Stimulated activated naive CD4-positive, alpha-beta T cell treated with Interleukin-2 at 50 U/mL for 16 hours (primary cell): Measurements from ENCODE around the gene ICE1.
"Not testable (repeated sequence)": the region's sequence is repeated elsewhere in the genome, so short reads cannot be mapped to it uniquely, and the experiment has no call there.

Source experiments
- DNase-seq: peaks from one replicate; lab custom pipeline; 2025; lab: John Stamatoyannopoulos, UW

The ICE1 gene

GRCh38 chr5:5404381-5404780 is 18.1 kb upstream of the ICE1 start:
- no peak for DNase-seq

- no peak for DNase-seq
Observed at GRCh38 chr5:5405441-5405840, 17.0 kb upstream of the ICE1 start.

GRCh38 chr5:5407924-5408323 is 14.6 kb upstream of the ICE1 start:
- no peak for DNase-seq

- DNase-seq: no peak
Observed at GRCh38 chr5:5409151-5409810, 13.2 kb upstream of the ICE1 start.

GRCh38 chr5:5413856-5414255 is 8.6 kb upstream of the ICE1 start:
- not testable (repeated sequence) for DNase-seq

- DNase-seq: no peak
Observed at GRCh38 chr5:5414999-5415398, 7.5 kb upstream of the ICE1 start.

GRCh38 chr5:5416733-5417132 is 5.7 kb upstream of the ICE1 start:
- no peak for DNase-seq

- no peak for DNase-seq
Observed at GRCh38 chr5:5418006-5418405, 4.5 kb upstream of the ICE1 start.

GRCh38 chr5:5418764-5419163 is 3.7 kb upstream of the ICE1 start:
- DNase-seq: no peak

GRCh38 chr5:5419291-5420210 is 2.9 kb upstream of the ICE1 start:
- DNase-seq: no peak

- no peak for DNase-seq
Observed at GRCh38 chr5:5420251-5420650, 2.2 kb upstream of the ICE1 start.

- DNase-seq: peak; percentile 12
Observed at GRCh38 chr5:5421149-5421960, 1.1 kb upstream of the ICE1 start.

- DNase-seq: peak; percentile 40
Observed at GRCh38 chr5:5422819-5423515, 490 bp downstream of the ICE1 start.

GRCh38 chr5:5423586-5423985 is 1.1 kb downstream of the ICE1 start:
- DNase-seq: no peak

GRCh38 chr5:5424736-5425135 is 2.3 kb downstream of the ICE1 start:
- DNase-seq: peak; percentile 8

- no peak for DNase-seq
Observed at GRCh38 chr5:5430136-5430535, 7.7 kb downstream of the ICE1 start.

- no peak for DNase-seq
Observed at GRCh38 chr5:5432020-5432707, 9.7 kb downstream of the ICE1 start.

GRCh38 chr5:5436203-5436760 is 13.8 kb downstream of the ICE1 start:
- no peak for DNase-seq

- no peak for DNase-seq
Observed at GRCh38 chr5:5437227-5438172, 15.0 kb downstream of the ICE1 start.

GRCh38 chr5:5451863-5452262 is 29.4 kb downstream of the ICE1 start:
- DNase-seq: no peak
